Kidney glomerular epithelial cell (primary cell): Measurements from ENCODE around the gene HTR3D.
"Not testable (repeated sequence)": the region's sequence is repeated elsewhere in the genome, so short reads cannot be mapped to it uniquely, and the experiment has no call there.

Experiments
- DNase-seq: peaks from one replicate; lab custom pipeline; 2025; lab: John Stamatoyannopoulos, UW

Gene HTR3D, protein sequence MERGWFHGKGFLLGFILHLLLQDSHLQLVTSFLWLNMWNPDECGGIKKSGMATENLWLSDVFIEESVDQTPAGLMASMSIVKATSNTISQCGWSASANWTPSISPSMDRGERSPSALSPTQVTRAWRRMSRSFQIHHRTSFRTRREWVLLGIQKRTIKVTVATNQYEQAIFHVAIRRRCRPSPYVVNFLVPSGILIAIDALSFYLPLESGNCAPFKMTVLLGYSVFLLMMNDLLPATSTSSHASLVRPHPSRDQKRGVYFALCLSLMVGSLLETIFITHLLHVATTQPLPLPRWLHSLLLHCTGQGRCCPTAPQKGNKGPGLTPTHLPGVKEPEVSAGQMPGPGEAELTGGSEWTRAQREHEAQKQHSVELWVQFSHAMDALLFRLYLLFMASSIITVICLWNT

DNA sequence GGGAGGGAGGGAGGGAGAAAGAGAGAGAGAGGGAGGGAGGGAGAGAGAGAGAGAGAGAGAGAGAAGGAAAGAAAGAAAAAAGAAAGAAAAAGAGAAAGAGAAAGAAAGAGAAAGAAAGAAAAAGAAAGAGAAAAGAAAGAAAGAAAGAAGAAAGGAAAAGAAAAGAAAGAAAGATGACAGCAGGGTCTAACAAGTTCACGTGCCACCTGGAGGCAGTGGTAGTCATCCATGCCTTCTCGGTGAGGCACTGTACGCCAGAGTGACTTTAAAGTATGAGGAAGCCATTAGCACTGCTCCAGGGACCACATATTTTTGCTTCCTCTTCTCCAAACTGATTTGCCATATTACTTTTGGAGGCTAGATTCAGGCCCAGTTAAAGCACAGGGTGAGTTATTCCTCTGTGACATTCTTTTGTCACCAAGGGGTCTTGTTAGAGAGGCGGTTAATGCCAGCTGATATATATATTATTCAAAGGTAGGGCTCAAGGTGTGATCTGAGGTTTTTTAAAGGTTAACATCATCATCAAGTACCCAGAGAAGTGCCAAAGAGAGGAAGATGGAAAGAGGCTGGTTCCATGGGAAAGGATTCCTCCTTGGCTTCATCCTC, at the start of gene HTR3D:
Gene HTR3D, plus strand, starts transcription at position 556 of the 606 bp plus-strand sequence. Its CDS starts 0 bp downstream, at position 556.
- DNase-seq: peak; percentile 55

DNA sequence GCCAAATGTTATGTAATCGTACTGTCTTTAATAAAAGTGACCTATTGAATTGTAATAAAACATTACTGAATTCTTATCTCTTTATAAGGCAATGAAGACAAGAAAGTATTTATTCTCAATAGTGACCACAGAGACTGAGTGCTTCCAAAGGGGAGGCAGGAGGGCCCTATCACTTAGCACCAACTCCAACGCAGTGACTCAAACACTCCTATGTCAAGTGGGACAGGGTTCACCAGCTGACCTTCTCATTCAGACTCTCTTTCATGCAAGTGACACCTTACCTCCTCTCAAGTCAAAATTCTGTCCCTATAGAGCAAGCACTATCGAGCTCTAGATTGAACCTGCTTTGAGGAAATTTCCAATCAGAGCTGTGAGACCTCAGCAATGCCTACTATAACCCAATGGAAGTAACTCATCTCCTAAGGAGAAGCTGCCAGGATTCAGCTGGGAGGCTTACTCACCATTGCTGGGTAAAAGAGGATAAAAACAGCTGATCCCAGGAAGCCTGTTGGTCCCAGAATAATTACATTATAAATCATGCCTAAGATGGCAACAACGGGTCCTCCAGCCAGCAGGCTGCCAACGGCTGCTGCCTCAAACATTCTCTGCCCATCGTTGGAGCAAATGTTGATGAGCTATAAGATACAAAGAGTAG, 49.4 kb upstream of the HTR3D start:
- no peak for DNase-seq

DNA sequence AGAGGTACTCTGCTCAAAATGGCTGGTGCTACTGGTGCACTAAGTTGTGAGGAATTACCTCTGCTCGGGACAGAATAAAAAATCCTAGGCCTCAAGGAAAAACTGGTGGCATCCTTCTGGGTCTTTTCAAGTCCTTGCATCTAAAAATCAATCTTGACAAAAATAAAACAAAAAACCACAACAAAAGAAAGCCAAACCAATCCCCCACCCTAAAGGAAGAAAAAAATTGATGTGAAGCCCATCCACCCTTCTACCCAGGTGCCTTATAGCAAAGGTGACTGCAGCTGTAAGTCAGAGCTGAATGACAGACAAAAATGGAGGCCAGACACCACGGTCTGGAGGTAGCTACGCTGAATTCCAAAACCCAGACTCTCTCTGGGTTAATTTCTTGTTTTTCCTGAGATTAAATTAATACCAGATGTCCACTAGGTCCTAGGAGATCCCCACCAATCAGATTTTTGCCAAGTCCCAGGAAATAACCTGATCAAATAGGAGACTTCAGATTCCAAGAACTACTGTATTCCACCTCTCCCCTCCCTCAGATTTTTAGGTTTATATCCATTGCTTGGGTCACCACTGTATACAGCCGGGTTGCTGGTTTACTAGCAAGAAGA, 47.3 kb upstream of the HTR3D start:
- no peak for DNase-seq

GRCh38 chr3:183984749-183985729, 46.5 kb upstream of the HTR3D start:
- no peak for DNase-seq

DNA sequence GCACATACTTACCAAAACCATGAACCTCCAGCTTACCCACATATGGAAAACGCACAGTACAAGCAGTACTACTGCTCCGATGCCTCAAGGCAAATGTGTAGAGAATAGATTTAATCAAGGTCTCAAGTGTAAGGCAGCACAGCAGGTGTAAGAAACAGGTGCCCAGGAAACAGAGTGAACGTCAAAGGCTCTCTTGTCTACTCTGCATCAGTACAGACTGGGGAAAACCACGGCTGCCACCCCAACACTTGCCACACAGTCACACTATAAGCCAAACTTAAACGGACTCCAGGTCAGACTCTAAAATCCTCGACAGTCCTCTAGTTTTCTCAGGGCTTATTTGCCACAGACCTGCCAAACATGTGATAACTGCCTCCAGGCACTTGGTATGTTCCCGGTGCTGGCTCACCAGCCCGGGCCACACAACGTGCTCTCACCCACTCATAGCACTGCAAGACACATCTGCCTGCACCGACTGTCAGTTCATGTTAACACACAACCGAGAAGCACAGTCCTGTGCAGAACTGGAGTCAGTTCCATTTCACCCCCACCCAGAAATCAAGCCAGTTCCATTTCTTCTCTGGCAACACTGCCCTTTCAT, 44.4 kb upstream of the HTR3D start:
- no peak for DNase-seq

DNA sequence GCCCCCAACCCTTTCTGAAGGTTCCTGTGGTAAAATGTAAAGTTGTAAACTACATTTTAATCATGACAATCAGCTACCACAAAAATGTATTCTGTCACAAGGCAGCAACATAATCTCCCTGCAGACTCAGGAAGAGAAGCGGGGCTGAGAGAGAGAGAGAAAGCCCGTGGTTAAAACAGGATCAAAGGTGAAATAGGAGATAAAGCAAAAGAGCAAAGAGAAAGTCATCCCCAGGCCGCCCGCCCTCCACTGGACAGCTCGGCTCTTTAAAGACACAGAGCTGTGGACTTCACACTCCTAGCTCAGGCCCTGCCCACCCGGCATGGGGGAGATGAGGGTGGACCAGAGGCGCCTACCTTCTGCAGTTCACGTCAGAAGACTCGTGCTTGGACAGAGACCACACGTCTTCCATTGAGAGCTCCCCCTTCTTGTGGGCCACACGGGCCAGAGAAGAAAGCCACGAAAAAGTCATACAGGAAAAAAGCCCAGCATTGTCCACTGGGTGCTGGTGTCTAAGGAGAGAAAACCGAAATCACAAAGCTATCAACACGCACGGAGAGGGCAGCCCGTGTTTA, 43.2 kb upstream of the HTR3D start:
- no peak for DNase-seq

- DNase-seq: no peak
Observed at GRCh38 chr3:183991403-183991802, 40.1 kb upstream of the HTR3D start.

GRCh38 chr3:184001761-184002160, 29.8 kb upstream of the HTR3D start:
- DNase-seq: no peak

- no peak for DNase-seq
Observed at GRCh38 chr3:184002469-184002868, 29.1 kb upstream of the HTR3D start.

GRCh38 chr3:184003187-184003967, 28.2 kb upstream of the HTR3D start:
- DNase-seq: peak; percentile 72

DNA sequence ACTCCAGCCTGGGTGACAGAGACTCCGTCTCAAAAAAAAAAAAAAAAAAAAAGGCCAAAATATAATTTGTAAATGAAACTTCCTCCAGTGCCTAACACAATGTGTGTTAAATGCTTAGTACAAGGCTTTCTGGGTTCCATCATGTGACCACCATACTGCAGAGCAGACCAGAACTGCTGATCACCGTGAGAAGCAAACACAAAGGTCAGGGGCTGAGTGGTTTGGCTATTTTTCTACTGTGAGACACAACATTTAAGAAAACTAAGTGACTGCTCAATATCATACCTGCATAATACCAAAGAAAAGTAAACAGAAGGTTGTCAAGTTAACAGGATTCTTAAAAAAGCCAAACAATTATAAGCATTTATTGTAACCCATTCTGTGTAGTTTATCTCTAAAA, 27.1 kb upstream of the HTR3D start:
- DNase-seq: no peak

DNA sequence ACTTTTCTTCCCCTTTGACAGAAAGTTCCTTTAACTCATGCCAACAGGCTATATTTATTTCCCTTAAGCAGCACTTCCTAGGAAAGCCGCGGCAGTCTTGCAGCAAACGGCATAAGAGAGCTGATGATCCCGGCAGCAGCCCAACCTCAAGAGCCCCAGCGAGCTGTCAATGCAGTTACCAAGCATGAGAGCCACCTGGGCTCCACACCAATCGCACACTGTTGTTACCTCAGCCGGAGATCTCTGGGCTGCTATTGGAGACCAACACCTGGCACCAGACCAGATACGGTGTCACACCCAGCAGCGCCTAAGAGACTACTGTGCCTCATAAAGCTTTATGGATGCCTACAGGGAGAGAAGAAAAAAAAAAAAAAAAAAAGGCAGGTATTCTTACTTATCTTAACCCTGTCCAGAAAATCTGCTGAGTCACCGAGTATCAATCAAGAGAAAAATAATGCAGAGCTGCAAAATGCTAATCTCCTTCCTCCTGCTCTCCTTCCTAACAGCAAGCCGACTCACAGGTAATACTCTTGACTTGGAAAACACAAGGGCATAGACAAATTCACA, 25.5 kb upstream of the HTR3D start:
- DNase-seq: peak; percentile 60

DNA sequence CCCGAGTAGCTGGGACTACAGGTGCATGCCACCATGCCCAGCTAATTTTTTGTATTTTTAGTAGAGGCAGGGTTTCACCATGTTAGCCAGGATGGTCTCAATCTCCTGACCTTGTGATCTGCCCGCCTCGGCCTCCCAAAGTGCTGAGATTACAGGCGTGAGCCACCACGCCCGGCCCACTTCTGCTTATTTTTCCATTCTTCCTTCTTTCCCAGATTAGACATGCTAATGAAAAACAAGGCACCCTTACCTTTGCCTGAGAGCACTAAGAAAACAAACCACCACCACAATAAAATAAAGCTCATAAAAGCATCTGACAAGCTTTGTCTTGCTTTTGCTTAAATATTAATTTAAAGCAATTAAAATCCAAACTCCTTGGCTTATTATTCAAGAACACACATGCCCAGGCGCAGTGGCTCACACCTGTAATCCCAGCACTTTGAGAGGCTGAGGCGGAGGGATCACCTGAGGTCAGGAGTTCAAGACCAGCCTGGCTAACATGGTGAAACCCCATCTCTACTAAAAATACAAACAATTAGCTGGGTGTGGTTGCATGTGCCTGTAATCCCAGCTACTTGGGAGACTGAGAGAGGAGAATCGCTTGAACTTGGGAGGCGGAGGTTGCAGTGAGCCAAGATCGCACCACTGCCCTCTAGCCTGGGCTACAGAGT, 24.3 kb upstream of the HTR3D start:
- DNase-seq: not testable (repeated sequence)

DNA sequence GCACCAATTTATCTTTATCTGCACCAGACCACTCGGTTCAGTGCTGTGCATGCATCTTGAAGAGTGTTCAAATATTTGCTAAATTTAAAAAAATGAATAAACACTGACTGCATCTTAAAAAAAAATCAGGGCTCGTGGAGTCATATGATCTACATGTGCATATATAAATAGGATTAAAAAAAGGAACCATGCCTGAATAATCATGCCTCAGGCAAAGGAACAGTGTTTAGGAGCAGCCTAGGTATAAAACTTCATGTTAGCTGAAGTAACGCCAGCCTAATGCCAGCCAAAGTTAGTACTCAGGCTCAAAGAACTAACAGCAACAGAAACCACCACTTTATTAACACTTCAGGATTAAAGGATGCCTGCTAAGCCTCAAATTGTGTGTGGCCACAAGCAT, 23.4 kb upstream of the HTR3D start:
- no peak for DNase-seq

DNA sequence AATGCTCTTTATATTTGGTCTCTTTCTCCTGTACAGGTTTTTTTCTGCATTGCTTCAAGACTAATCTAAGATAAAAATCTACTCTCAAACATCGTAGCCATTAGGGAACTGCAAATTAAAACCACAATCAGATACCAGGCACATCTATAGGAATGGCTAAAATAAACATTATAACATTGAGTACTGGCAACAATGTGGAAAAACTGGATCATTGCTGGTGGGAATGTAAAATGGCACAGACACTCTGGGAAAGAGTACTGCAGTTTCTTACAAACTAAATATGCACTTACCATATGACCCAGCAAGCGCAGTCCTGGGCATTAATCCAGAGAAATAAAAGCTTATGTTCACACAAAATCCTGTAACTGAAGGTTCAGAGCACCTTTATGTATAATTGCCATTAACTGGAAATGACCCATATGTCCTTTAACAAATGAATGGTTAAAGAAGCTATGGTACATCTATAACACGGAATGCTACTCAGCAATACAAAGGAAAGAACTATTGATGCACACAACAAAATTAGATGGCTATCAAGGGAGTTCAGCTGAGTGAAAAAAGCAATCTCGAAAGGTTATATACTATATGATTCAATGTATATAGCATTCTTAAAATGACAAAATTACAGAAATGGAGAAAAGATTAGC, 20.2 kb upstream of the HTR3D start:
- DNase-seq: no peak

- no peak for DNase-seq
Observed at GRCh38 chr3:184011937-184012889, 19.3 kb upstream of the HTR3D start.

GRCh38 chr3:184015381-184016019, 16.0 kb upstream of the HTR3D start:
- no peak for DNase-seq
